ENCODE data around the gene ANXA3. TPM values are rescaled to one million over a fixed set of nuclear protein-coding genes. Genes with fewer than 3 reads are reported as not detected.

Gene ANXA3
- total RNA-seq, 1 donor from 2014 or later, result 1.0 TPM

DNA sequence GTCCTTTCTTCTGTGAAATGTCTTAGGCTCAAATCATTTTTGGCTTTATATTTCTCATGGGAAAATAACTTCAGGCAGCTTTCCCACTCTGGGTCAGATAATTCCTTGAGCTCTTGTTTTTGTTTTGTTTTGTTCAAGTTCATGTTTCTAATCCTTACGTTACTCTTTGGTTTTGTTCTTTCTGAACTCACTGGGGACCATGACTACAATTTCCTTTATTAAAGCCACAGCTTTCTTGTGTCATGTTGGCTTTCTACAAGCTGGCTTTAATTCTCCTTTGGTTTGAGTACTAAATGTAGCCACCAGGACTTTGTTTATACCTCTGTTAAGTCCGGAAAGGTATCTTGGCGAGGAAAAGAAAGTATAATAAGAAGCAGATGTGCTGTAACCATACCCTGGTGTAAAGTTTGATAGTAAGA, 30.8 kb upstream of the ANXA3 start:
- Mint-ChIP-seq H3K4me3 (ENCODE audit: unreplicated experiment) (no peak overlapping the region), H3K27ac (ENCODE audit: unreplicated experiment) (no peak overlapping the region), H3K9me3 (ENCODE audit: unreplicated experiment) (no peaks in the 10 kb centered on the region), H3K36me3 (ENCODE audit: unreplicated experiment) (no peaks in the 10 kb centered on the region), H3K27me3 (ENCODE audit: unreplicated experiment) (peaks cover 23% of the 10 kb centered on the region), H3K4me1 (ENCODE audit: unreplicated experiment) (peaks cover 16% of the 10 kb centered on the region)
- DNase-seq (ENCODE audit: extremely low spot score, unreplicated experiment), result no peak
- TF ChIP-seq, protein P1, sequence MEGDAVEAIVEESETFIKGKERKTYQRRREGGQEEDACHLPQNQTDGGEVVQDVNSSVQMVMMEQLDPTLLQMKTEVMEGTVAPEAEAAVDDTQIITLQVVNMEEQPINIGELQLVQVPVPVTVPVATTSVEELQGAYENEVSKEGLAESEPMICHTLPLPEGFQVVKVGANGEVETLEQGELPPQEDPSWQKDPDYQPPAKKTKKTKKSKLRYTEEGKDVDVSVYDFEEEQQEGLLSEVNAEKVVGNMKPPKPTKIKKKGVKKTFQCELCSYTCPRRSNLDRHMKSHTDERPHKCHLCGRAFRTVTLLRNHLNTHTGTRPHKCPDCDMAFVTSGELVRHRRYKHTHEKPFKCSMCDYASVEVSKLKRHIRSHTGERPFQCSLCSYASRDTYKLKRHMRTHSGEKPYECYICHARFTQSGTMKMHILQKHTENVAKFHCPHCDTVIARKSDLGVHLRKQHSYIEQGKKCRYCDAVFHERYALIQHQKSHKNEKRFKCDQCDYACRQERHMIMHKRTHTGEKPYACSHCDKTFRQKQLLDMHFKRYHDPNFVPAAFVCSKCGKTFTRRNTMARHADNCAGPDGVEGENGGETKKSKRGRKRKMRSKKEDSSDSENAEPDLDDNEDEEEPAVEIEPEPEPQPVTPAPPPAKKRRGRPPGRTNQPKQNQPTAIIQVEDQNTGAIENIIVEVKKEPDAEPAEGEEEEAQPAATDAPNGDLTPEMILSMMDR (IDR thresholded peaks at IDR 0.05), result no peak

DNA sequence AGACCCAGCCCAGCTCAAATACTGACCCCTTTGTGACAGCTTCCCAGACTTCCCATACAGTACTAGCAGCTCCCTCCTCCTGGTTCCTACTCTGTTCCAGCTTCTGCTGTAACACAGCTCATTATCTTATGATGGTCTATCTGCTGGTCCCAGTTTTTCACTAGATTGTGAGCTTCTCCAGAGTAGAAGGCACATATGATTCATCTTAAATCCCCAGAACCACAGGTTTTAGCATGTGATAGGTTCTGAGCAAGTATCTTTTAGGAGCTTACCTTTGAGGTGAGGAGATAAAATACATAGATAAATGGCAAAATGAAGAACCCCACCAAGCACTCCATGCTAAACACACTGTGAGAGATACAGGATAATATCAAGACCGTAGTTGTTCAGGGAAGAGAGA, 27.6 kb upstream of the ANXA3 start:
- Mint-ChIP-seq H3K9me3 (ENCODE audit: unreplicated experiment) (no peaks in the 10 kb centered on the region), H3K4me1 (ENCODE audit: unreplicated experiment) (peaks cover 15% of the 10 kb centered on the region), H3K27ac (ENCODE audit: unreplicated experiment) (no peak overlapping the region), H3K27me3 (ENCODE audit: unreplicated experiment) (peaks cover 19% of the 10 kb centered on the region), H3K36me3 (ENCODE audit: unreplicated experiment) (no peaks in the 10 kb centered on the region), H3K4me3 (ENCODE audit: unreplicated experiment) (no peak overlapping the region)
- TF ChIP-seq, protein P1 (IDR thresholded peaks at IDR 0.05), result no peak
- no peak for DNase-seq (ENCODE audit: extremely low spot score, unreplicated experiment)

DNA sequence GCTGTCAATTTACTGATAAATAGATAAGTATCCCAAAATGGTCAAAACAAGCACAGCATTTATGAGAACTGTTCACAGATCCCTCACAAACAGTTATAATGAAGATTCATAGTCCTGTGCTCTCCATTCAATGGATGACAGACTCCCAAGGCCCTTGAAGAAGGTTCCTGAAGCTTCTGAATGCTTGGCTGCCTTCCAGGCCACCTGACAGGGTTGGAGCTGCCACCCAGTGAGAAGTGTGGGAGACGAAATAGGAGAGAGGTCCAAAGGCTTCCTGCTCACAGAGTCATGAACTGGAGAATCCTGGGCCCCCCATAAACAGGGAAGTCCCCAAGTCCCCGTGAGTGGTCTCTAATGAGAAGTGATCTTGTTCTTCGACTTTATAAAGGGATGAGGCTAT, 26.0 kb upstream of the ANXA3 start:
- Mint-ChIP-seq H3K4me1 (ENCODE audit: unreplicated experiment) (peaks cover 9% of the 10 kb centered on the region), H3K4me3 (ENCODE audit: unreplicated experiment) (no peak overlapping the region), H3K27ac (ENCODE audit: unreplicated experiment) (no peak overlapping the region), H3K27me3 (ENCODE audit: unreplicated experiment) (peaks cover 11% of the 10 kb centered on the region), H3K36me3 (ENCODE audit: unreplicated experiment) (no peaks in the 10 kb centered on the region), H3K9me3 (ENCODE audit: unreplicated experiment) (peaks cover 4% of the 10 kb centered on the region)
- TF ChIP-seq, protein P1 (IDR thresholded peaks at IDR 0.05), result no peak
- DNase-seq (ENCODE audit: extremely low spot score, unreplicated experiment), result no peak

DNA sequence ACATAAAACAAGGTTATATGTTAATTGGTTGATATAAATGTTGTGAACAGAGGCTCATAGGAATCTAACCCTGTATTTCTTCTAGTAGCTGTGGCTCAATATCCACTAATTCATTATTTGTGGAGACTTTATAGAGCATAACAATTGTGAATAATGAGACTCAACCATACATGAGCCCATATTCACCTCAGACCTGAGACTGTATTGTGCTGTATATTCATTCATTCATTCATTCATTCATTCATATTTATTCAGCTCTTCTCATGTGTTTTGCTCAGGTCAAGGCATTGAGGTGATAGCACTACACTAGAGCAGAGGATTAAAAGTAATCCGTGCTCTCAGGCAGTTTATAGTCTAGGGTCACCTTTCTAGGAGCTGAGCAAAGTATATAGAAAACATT, 24.5 kb upstream of the ANXA3 start:
- DNase-seq (ENCODE audit: extremely low spot score, unreplicated experiment), result no peak
- no peaks in the 10 kb centered on the region for H3K36me3 Mint-ChIP-seq (ENCODE audit: unreplicated experiment)
- H3K27me3 Mint-ChIP-seq (ENCODE audit: unreplicated experiment), result peaks cover 8% of the 10 kb centered on the region
- H3K27ac Mint-ChIP-seq (ENCODE audit: unreplicated experiment), result no peak overlapping the region
- no peak overlapping the region for H3K4me3 Mint-ChIP-seq (ENCODE audit: unreplicated experiment)
- H3K9me3 Mint-ChIP-seq (ENCODE audit: unreplicated experiment), result peaks cover 4% of the 10 kb centered on the region
- H3K4me1 Mint-ChIP-seq (ENCODE audit: unreplicated experiment), result no peaks in the 10 kb centered on the region
- TF ChIP-seq, protein P1 (IDR thresholded peaks at IDR 0.05), result no peak

DNA sequence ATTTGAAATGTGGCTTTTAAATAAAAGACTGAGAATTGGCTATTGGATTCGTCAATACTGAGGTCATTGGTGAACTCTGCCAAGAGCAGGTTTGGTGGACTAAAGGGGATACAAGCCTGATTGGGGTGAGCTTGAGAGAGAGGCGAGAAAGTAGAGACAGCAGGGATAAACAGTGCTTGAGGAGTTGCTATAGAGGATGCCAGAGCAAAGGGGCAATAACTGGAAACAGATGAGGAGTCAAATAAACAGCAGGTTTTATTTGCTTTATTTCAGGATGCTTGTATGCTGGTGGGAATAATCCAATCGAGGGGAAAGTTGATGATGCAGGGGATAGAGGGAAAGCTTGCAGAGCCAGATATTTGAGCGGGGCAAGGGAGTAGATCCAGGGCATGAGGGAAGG, 24.0 kb upstream of the ANXA3 start:
- H3K4me1 Mint-ChIP-seq (ENCODE audit: unreplicated experiment), result no peaks in the 10 kb centered on the region
- H3K27ac Mint-ChIP-seq (ENCODE audit: unreplicated experiment), result no peak overlapping the region
- peaks cover 8% of the 10 kb centered on the region for H3K27me3 Mint-ChIP-seq (ENCODE audit: unreplicated experiment)
- no peaks in the 10 kb centered on the region for H3K36me3 Mint-ChIP-seq (ENCODE audit: unreplicated experiment)
- H3K4me3 Mint-ChIP-seq (ENCODE audit: unreplicated experiment), result no peak overlapping the region
- DNase-seq (ENCODE audit: extremely low spot score, unreplicated experiment), result no peak
- TF ChIP-seq, protein P1 (IDR thresholded peaks at IDR 0.05), result no peak
- peaks cover 4% of the 10 kb centered on the region for H3K9me3 Mint-ChIP-seq (ENCODE audit: unreplicated experiment)

Data from osteocyte (in vitro differentiated cells).